Heart left ventricle (tissue), 16 donors: ENCODE measurements around the gene LIN9. TPM values are rescaled to one million over a fixed set of nuclear protein-coding genes. Genes with fewer than 3 reads are reported as not detected.

Source experiments
- ATAC-seq, 4 donors: fragments of 200-7000 bp; cut with Tn5 transposase; one replicate each; pipeline ENCODE4 v1.9.1; 2020 to 2022; ENCODE audit warnings: moderate library complexity in 4 of 4, mild to moderate bottlenecking in 3 of 4, moderate number of reproducible peaks in 1 of 4
- DNase-seq, 5 donors: peaks; one replicate each; pipeline ENCODE4 v3.0.0-alpha.2; 2020
- H3K27ac ChIP-seq, 12 donors: fragments of 200-600 bp; sonication (generic) in 4 of 12; one replicate each; pipeline versions ENCODE4 v1.5.0 to v1.8.0; 2016 to 2022; ENCODE audit warnings: mild to moderate bottlenecking in 2 of 12
- H3K27me3 ChIP-seq, 9 donors: fragments of 200-600 bp; sonication (generic) in 2 of 9; one replicate each; pipeline versions ENCODE4 v1.5.1 to v1.8.0; 2016 to 2022; ENCODE audit warnings: mild to moderate bottlenecking in 3 of 9
- H3K36me3 ChIP-seq, 9 donors: fragments of 200-600 bp; sonication (generic) in 2 of 9; one replicate each; pipeline versions ENCODE4 v1.5.0 to v1.8.0; 2018 to 2022; ENCODE audit warnings: mild to moderate bottlenecking in 2 of 9
- H3K4me1 ChIP-seq, 12 donors: fragments of 200-600 bp; sonication (generic) in 4 of 12; one replicate each; pipeline versions ENCODE4 v1.5.0 to v1.8.0; 2016 to 2022; ENCODE audit warnings: mild to moderate bottlenecking in 3 of 12
- H3K4me3 ChIP-seq, 12 donors: fragments of 200-600 bp; sonication (generic) in 4 of 12; one replicate each; pipeline versions ENCODE4 v1.5.0 to v1.8.0; 2017 to 2022; ENCODE audit warnings: mild to moderate bottlenecking in 9 of 12, moderate library complexity in 4 of 12
- H3K9me3 ChIP-seq, 12 donors: fragments of 200-600 bp; sonication (generic) in 4 of 12; one replicate each; pipeline versions ENCODE4 v1.5.0 to v1.8.0; 2016 to 2022; ENCODE audit warnings: mild to moderate bottlenecking in 1 of 12
- CTCF ChIP-seq, 12 donors: fragments of 200-600 bp; sonication (generic) in 4 of 12; IDR thresholded peaks; one replicate each; pipeline versions ENCODE4 v1.5.0 to v1.8.0; 2018 to 2022; ENCODE audit warnings: antibody characterized with exemption in 12 of 12, mild to moderate bottlenecking in 5 of 12
- POLR2A ChIP-seq, 2 donors: fragments of 450-650 bp; IDR thresholded peaks; one replicate each; pipeline ENCODE4 v1.6.1; 2017; ENCODE audit warnings: antibody characterized with exemption in 2 of 2, mild to moderate bottlenecking in 2 of 2, moderate library complexity in 2 of 2
- WGBS, 4 donors: extraction: QIAGEN DNeasy Blood & Tissue Kit in 2 of 4; methylation state at CpG; one replicate each; pipeline versions ENCODE4 v1.1.5 to v1.1.7; 2013 to 2018; 5-methylcytosine and 5-hydroxymethylcytosine counted together
- intact Hi-C, 10 donors: fragments of 100-400 bp; cut with DNase I; formaldehyde crosslinking; loops; one replicate each; pipeline versions ENCODE4 v1.11.1 to v1.14.2; 2022
- polyA plus RNA-seq, 2 donors: library from polyadenylated mRNA; stranded (reverse); fragments of 200-250 nt; gene quantifications; one replicate each; pipeline ENCODE4 v1.2.3, GENCODE V29; 2013
- total RNA-seq, 9 donors: library from RNA; depleted of rRNA in 2 of 9; stranded (reverse); fragments of >200 nt in 2 of 9; fragmentation: NEBNext Ultra II Directional in 3 of 9; extraction: Animal tissue kit (Norgen Biotek cat#: 25700) in 3 of 9; gene quantifications; one replicate each; pipeline versions ENCODE4 v1.1.0 to v1.2.4, GENCODE V29; 2016 to 2023
- donor health status: ischemic (EF 13 %, LVEDD 7.1; RV severe dilation, severe dysfunction).
- donor health status: healthy with polysubstance abuse.
- donor health status: DM: no; HTN: yes; CAD: no.
- donor health status: DM: no; HTN: no; CAD: no.
- donor health status: ischemic (EF 25% LVEDD 6.9; RV normal size, moderate dysfunction).
- donor health status: ischemic (EF 25% LVEDD 5.7; RV mildly dilated, moderate dysfunction).
- donor health status: healthy.
- donor health status: DM: yes; HTN: yes; CAD: no.
- donor health status: ischemic (EF 35%, LVEDD 5.7; RV mildly dilated, moderate dysfunction).
- donor health status: nonischemic (EF 11% LVEDD 7.7; RV severe dilation, severe dysfunction).
- donor health status: DM: yes; HTN: yes; CAD: no.
- donor health status: PGD.
- donor health status: ischemic (EF 29% LVEDD 5.4; RV normal size, mild dysfunction).
- donor health status: nonischemic (EF 23%, LVEDD 6.1; RV moderate dilation, normal function).

The LIN9 gene
- total and polyA plus RNA-seq, 11 donors, result 10.9 to 21.0 (median 17.7) TPM

- Histone ChIP-seq H3K4me1 (peaks cover 0 to 28% (median 6%) of the 10 kb centered on the region in 12 donors), H3K27me3 (no peaks in the 10 kb centered on the region), H3K36me3 (peaks cover 0 to 23% (median 14%) of the 10 kb centered on the region in 9 donors), H3K27ac (no peak overlapping the region), H3K4me3 (no peak overlapping the region), H3K9me3 (no peaks in the 10 kb centered on the region)
- TF ChIP-seq POLR2A (IDR thresholded peaks at IDR 0.05) (no peak), CTCF (IDR thresholded peaks at IDR 0.05) (no peak)
- WGBS, 4 donors, result 82 to 90% (median 85%) methylated on average over 1 of the region's 1 CpG
- intact Hi-C loops, result no loop called here
- ATAC-seq (no peak), DNase-seq (no peak)
Observed at GRCh38 chr1:226302731-226303130, 6.2 kb downstream of the LIN9 start.

GRCh38 chr1:226296911-226297310, 12.1 kb downstream of the LIN9 start:
- no peak for ATAC-seq
- peaks cover 0 to 77% (median 49%) of the 10 kb centered on the region in 9 donors for H3K36me3 ChIP-seq

GRCh38 chr1:226293553-226293920, 15.4 kb downstream of the LIN9 start:
- H3K27ac ChIP-seq, result no peak overlapping the region
- intact Hi-C loops, result no loop called here
- H3K36me3 ChIP-seq, result peaks cover 0 to 75% (median 39%) of the 10 kb centered on the region in 9 donors
- no peaks in the 10 kb centered on the region for H3K9me3 ChIP-seq
- H3K4me1 ChIP-seq, result no peaks in the 10 kb centered on the region
- 68 to 81% (median 76%) methylated on average over 4 of the region's 4 CpGs for WGBS, 4 donors
- TF ChIP-seq POLR2A (IDR thresholded peaks at IDR 0.05) (no peak), CTCF (IDR thresholded peaks at IDR 0.05) (no peak)
- ATAC-seq (no peak), DNase-seq (no peak)
- H3K4me3 ChIP-seq, result no peak overlapping the region
- no peaks in the 10 kb centered on the region for H3K27me3 ChIP-seq

More at GRCh38 chr1:226296911-226297310, 12.1 kb downstream of the LIN9 start:
- WGBS, 4 donors, result 94 to 98% (median 95%) methylated on average over 5 of the region's 5 CpGs
- Histone ChIP-seq H3K4me3 (no peak overlapping the region), H3K27ac (no peak overlapping the region), H3K9me3 (no peaks in the 10 kb centered on the region), H3K27me3 (no peaks in the 10 kb centered on the region), H3K4me1 (peaks cover 0 to 9% (median 0%) of the 10 kb centered on the region in 12 donors)
- TF ChIP-seq POLR2A (IDR thresholded peaks at IDR 0.05), result no peak
- no peak for TF ChIP-seq CTCF (IDR thresholded peaks at IDR 0.05)
- intact Hi-C loops, result no loop called here
- no peak for DNase-seq

GRCh38 chr1:226292874-226293552, 16.0 kb downstream of the LIN9 start:
- intact Hi-C loops, result no loop called here
- no peak for ATAC-seq
- WGBS, 4 donors, result 88 to 92% (median 91%) methylated on average over 2 of the region's 2 CpGs
- no peak for TF ChIP-seq POLR2A (IDR thresholded peaks at IDR 0.05)
- H3K4me1 ChIP-seq, result no peaks in the 10 kb centered on the region
- no peaks in the 10 kb centered on the region for H3K9me3 ChIP-seq
- no peak overlapping the region for H3K27ac ChIP-seq
- no peak overlapping the region for H3K4me3 ChIP-seq
- H3K27me3 ChIP-seq, result no peaks in the 10 kb centered on the region
- peaks cover 0 to 69% (median 34%) of the 10 kb centered on the region in 9 donors for H3K36me3 ChIP-seq
- DNase-seq, result no peak

GRCh38 chr1:226287587-226287986, 21.4 kb downstream of the LIN9 start:
- Histone ChIP-seq H3K4me1 (no peaks in the 10 kb centered on the region), H3K9me3 (peaks cover 0 to 3% (median 0%) of the 10 kb centered on the region in 12 donors), H3K27me3 (no peaks in the 10 kb centered on the region), H3K4me3 (no peak overlapping the region), H3K27ac (no peak overlapping the region), H3K36me3 (peaks cover 0 to 59% (median 8%) of the 10 kb centered on the region in 9 donors)
- no peak for TF ChIP-seq POLR2A (IDR thresholded peaks at IDR 0.05)
- no peak for TF ChIP-seq CTCF (IDR thresholded peaks at IDR 0.05)
- 91 to 95% (median 93%) methylated on average over 4 of the region's 4 CpGs for WGBS, 4 donors
- DNase-seq (no peak), ATAC-seq (no peak)
- intact Hi-C loops, result no loop called here
